LHCN-M2 (cell line): Measurements from ENCODE around the gene MYCBP2. TPM values are rescaled to one million over a fixed set of nuclear protein-coding genes. Genes with fewer than 3 reads are reported as not detected.

Experiments
- total RNA-seq: library from RNA; depleted of rRNA; stranded (reverse); fragments of >200 nt; gene quantifications from 2 replicates; pipeline ENCODE4 v1.2.3, GENCODE V29; 2014; rRNA removed

The MYCBP2 gene
- total RNA-seq, 1 experiment from 2014 or later: 50.3 TPM

Other genes with a start within 250 kb of the MYCBP2 start
- not detected in 2 replicates for gene SCEL, start 208.6 kb upstream of the MYCBP2 start, total RNA-seq